HG03139 (cell line): ENCODE data around the gene SLITRK1.

Experiments used
- ATAC-seq: cut with Tn5 transposase; IDR thresholded peaks from one replicate; pipeline ENCODE4 v1.9.1; 2021; ENCODE audit not compliant: unreplicated experiment

SLITRK1 gene

GRCh38 chr13:83881917-83882605, at the start of gene SLITRK1:
Gene SLITRK1, minus strand, starts transcription at chr13:83882474. Its CDS starts 967 bp downstream, at chr13:83881507.
- ATAC-seq, result no peak

GRCh38 chr13:83929157-83929556, 46.9 kb upstream of the SLITRK1 start:
- no peak for ATAC-seq

GRCh38 chr13:83919775-83920174, 37.5 kb upstream of the SLITRK1 start:
- no peak for ATAC-seq

GRCh38 chr13:83914368-83914767, 32.1 kb upstream of the SLITRK1 start:
- ATAC-seq, result no peak

- ATAC-seq, result no peak
Measured at GRCh38 chr13:83907196-83907989, 25.1 kb upstream of the SLITRK1 start.

GRCh38 chr13:83906240-83906820, 24.1 kb upstream of the SLITRK1 start:
- ATAC-seq, result no peak

GRCh38 chr13:83905641-83906040, 23.4 kb upstream of the SLITRK1 start:
- no peak for ATAC-seq

- no peak for ATAC-seq
Measured at GRCh38 chr13:83895994-83896580, 13.8 kb upstream of the SLITRK1 start.

- no peak for ATAC-seq
Measured at GRCh38 chr13:83890358-83890757, 8.1 kb upstream of the SLITRK1 start.

GRCh38 chr13:83884141-83884540, 1.9 kb upstream of the SLITRK1 start:
- ATAC-seq, result no peak

- ATAC-seq, result no peak
Measured at GRCh38 chr13:83883061-83883523, 818 bp upstream of the SLITRK1 start.

- ATAC-seq, result no peak
Measured at GRCh38 chr13:83882606-83882959, 309 bp upstream of the SLITRK1 start.

GRCh38 chr13:83881140-83881684, 1.1 kb downstream of the SLITRK1 start:
- no peak for ATAC-seq

GRCh38 chr13:83880275-83881139, 1.8 kb downstream of the SLITRK1 start:
- no peak for ATAC-seq

- ATAC-seq, result no peak
Measured at GRCh38 chr13:83879431-83880171, 2.7 kb downstream of the SLITRK1 start.

- no peak for ATAC-seq
Measured at GRCh38 chr13:83878691-83879430, 3.4 kb downstream of the SLITRK1 start.

- no peak for ATAC-seq
Measured at GRCh38 chr13:83877651-83878355, 4.5 kb downstream of the SLITRK1 start.

- peak; percentile 78 for ATAC-seq
Measured at GRCh38 chr13:83876546-83876945, 5.7 kb downstream of the SLITRK1 start.
